ENCODE results near the gene FNDC10.

FNDC10 gene

DNA sequence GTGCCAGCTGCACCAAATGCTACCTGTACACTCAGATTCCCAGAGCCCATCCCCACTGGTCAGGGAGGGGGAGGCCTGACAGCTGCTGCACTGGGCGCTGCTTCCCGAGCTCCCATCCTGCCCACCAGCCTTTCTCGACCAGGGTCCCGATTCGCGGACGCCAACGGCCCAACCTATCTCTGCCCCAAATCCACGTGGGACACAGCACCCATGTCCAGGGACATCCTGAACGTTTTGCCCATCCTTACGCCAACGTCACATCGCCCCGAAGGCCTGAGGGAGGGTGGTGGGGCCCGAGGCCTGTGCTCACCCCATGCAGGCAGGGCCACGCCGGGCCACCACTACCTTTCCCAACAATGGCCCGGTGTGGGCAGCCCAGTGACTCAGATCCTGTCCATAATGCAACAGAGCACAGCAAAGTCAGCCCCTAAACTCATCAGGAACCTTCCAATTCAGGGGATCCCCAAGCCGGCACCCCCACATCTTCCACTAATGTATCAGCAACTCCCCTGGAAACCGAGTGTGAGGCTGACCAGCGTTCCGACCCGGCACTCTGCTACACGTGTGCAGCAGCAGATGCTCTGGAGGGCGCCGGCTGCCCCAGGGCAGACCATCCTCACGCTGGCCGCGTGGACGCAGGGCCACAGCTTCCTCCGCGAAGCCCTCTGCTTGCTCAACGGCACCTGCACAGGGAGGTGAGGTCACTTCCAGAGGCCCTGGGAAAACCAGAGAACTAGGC, 48.2 kb downstream of the FNDC10 start:
- peaks cover 59% of the 10 kb centered on the region for H3K36me3 ChIP-seq
- no peaks in the 10 kb centered on the region for H3K4me1 ChIP-seq (ENCODE audit: control insufficient read depth in 1 of 2, insufficient read depth in 1 of 2, low read depth in 1 of 2, low read length in 1 of 2)
- TF ChIP-seq, protein P1, sequence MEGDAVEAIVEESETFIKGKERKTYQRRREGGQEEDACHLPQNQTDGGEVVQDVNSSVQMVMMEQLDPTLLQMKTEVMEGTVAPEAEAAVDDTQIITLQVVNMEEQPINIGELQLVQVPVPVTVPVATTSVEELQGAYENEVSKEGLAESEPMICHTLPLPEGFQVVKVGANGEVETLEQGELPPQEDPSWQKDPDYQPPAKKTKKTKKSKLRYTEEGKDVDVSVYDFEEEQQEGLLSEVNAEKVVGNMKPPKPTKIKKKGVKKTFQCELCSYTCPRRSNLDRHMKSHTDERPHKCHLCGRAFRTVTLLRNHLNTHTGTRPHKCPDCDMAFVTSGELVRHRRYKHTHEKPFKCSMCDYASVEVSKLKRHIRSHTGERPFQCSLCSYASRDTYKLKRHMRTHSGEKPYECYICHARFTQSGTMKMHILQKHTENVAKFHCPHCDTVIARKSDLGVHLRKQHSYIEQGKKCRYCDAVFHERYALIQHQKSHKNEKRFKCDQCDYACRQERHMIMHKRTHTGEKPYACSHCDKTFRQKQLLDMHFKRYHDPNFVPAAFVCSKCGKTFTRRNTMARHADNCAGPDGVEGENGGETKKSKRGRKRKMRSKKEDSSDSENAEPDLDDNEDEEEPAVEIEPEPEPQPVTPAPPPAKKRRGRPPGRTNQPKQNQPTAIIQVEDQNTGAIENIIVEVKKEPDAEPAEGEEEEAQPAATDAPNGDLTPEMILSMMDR (IDR thresholded peaks at IDR 0.05) = no peak
- no peak overlapping the region for H3K27ac ChIP-seq
- H3K9me3 ChIP-seq = no peaks in the 10 kb centered on the region
- no peaks in the 10 kb centered on the region for H3K27me3 ChIP-seq
- H3K4me3 ChIP-seq (ENCODE audit: low read depth in 1 of 2, low read length in 1 of 2) = no peak overlapping the region

DNA sequence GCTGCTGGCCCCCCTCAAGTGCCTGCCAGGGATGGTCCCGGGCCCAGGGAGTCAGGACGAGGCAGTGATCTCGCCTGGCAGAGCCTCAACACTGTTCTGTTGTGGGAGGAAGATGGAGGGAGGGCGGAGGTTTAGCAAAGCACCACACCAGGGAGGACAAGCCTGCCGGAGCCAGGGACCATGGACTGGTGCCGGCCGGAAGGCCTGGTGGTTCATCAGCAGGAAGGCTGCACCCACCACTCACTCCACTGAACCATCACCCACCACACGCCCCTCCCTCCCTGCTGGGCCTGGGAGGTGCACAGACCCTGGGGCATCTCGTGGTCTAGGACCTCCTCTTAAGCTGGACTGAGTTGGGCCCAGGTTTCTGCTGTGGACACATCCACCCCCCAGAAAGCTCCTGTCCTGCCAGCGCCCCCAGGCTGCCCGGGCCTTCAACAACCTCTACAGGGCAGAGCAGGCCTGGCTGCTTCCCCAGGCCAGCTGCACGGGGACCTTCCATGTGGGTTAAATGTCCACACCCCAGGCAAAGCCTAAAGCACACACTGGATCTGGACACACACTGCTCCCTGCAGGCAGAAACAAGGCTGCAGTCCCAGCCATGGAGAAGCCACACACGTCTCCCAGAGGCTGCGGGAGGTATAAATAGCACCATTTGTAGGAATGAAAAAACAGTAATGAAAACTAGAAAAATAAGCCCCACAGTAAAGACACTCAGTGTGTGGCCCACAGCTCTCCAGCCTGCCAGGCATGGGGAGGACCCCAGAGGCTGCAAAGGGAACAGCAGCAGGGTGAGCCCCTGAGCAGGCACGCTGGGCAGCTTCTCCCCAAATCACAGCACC, 49.1 kb downstream of the FNDC10 start:
- peaks cover 60% of the 10 kb centered on the region for H3K36me3 ChIP-seq
- H3K27me3 ChIP-seq = no peaks in the 10 kb centered on the region
- TF ChIP-seq, protein P1 (IDR thresholded peaks at IDR 0.05) = no peak
- no peaks in the 10 kb centered on the region for H3K4me1 ChIP-seq (ENCODE audit: control insufficient read depth in 1 of 2, insufficient read depth in 1 of 2, low read depth in 1 of 2, low read length in 1 of 2)
- H3K4me3 ChIP-seq (ENCODE audit: low read depth in 1 of 2, low read length in 1 of 2) = no peak overlapping the region
- H3K27ac ChIP-seq = no peak overlapping the region
- no peaks in the 10 kb centered on the region for H3K9me3 ChIP-seq

DNA sequence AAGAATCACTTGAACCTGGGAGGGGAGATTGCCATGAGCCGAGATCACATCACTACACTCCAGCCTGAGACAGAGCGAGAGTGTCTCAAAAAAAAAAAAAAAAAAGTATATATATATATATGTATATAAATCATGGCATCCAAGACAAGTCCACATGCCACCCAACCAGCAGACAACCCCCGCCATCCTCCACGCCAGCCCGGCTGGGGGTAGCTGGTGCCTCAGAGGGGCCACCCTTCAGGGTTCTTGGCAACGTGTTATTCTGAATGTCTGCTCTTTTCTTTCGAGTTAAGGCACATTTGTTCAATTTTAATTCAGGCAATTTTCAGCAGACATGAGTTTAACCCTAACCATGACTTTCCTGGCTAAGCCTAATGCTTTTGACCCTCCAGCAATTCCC, 49.8 kb downstream of the FNDC10 start:
- Histone ChIP-seq H3K27ac (no peak overlapping the region), H3K27me3 (no peaks in the 10 kb centered on the region), H3K9me3 (no peaks in the 10 kb centered on the region), H3K4me3 (ENCODE audit: low read depth in 1 of 2, low read length in 1 of 2) (no peak overlapping the region), H3K4me1 (ENCODE audit: control insufficient read depth in 1 of 2, insufficient read depth in 1 of 2, low read depth in 1 of 2, low read length in 1 of 2) (no peaks in the 10 kb centered on the region), H3K36me3 (peaks cover 55% of the 10 kb centered on the region)
- TF ChIP-seq, protein P1 (IDR thresholded peaks at IDR 0.05) = no peak

DNA sequence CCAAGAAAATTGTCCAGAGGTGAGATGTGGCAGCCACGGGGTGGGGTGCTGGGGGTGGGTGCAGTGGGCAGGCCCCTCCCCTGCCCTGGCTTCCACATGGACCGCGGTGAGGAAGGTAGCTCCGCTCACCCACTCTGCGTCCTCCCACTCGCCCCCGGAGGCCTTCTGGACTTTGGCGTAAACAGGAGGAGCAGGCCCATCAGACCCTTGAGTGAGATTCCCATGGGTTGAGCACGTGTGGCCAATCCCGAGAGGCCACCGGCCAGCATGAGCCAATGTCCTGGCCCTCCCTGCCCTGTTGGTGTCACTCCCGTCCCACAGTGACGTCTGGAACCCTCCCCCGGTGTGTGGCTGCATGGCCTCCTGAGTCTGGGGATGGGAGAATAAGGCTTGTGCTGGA, 51.3 kb downstream of the FNDC10 start:
- Histone ChIP-seq H3K4me3 (ENCODE audit: low read depth in 1 of 2, low read length in 1 of 2) (no peak overlapping the region), H3K9me3 (no peaks in the 10 kb centered on the region), H3K36me3 (peaks cover 58% of the 10 kb centered on the region)

More for the DNA sequence above, 51.3 kb downstream of the FNDC10 start:
- TF ChIP-seq, protein P1 (IDR thresholded peaks at IDR 0.05) = no peak
- Histone ChIP-seq H3K27me3 (no peaks in the 10 kb centered on the region), H3K27ac (no peak overlapping the region), H3K4me1 (ENCODE audit: control insufficient read depth in 1 of 2, insufficient read depth in 1 of 2, low read depth in 1 of 2, low read length in 1 of 2) (no peaks in the 10 kb centered on the region)

Measured in neutrophil (primary cell).